HG03460 (cell line): ENCODE results near the gene TBXAS1.
A peak's percentile ranks its signal among the peaks of the same experiment; 100 is the strongest.

Experiments used
- ATAC-seq: cut with Tn5 transposase; IDR thresholded peaks from one replicate; pipeline ENCODE4 v1.9.1; 2021; ENCODE audit not compliant: unreplicated experiment

Gene TBXAS1

DNA sequence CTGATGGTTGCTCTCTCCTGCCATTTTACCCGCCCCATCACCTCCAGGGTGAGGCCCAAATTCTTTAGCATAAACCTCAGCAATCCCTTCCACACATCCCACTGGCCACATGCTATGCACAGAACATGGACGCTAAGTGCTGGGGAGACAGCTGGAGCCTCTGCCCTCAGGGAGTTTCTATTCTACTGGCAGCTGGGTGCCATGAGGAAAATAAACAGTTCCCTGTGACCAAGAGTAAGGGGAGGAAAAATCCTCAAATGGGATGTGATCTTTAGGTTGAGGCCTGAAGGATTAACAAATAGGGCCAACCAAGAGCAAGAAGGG, 232.5 kb downstream of the TBXAS1 start:
- no peak for ATAC-seq

DNA sequence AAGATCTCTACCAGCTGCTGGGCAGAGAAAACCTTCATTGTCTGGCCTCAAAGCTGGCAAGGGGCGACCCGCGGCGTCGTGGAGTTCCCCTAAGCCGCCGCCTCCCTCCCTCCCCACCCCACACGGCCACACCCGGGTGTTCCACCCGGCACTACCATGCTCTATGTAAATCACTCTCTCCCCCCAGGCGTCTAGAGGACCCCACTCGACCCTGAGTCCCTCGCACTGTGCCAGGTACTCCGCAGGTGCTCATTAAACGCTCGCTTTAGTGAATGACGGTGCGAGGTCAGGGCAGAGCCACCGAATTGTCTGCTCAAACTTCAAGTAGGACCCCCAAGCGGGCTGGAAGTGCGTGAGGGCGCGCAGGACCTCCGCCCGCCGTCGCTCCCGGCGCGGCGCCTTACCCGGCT, 233.1 kb downstream of the TBXAS1 start:
- peak; percentile 31 for ATAC-seq

DNA sequence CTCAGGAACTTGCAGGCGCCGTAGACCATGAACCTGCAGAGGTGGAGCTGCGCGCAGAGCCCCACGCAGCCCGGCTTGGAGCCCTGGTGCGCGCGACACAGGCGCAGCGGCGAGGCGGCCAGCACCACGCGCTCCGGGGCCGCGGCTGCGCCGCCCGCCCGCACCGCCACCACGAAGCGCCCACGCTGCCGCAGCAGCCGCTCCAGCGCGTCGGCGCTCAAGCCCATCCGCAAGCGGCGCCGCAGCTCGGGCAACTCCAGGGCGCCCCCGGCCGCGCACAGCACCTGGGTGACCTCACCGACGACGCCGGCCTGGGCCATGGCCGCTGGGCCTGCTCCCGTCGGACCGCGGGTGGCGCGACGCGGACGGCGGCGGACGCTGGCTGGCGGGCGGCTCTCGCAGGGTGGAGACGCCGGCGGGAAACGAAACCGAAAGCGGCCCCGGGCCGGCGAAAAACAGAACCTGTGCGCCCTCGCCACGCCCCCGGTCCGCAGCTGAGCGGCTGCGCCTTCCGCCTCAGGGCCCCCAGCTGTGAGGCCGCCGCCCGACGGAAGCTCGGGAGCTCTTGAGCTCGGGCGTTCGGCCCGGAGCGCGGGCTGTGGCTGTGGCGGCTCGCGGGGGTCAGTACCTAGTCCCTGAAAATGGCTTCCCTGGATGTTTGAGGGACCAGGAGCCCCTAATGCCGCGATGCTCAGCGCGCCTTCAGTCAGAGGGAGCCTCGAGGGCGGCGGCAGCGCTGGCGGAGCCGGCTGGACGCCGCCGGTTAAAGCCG, 233.7 kb downstream of the TBXAS1 start, which contains the start of gene PARP12:
TSS of gene PARP12 (minus strand) at position 424 of the 772 bp plus-strand sequence. CDS start at position 320, 104 bp downstream.
- ATAC-seq = peak; percentile 84

DNA sequence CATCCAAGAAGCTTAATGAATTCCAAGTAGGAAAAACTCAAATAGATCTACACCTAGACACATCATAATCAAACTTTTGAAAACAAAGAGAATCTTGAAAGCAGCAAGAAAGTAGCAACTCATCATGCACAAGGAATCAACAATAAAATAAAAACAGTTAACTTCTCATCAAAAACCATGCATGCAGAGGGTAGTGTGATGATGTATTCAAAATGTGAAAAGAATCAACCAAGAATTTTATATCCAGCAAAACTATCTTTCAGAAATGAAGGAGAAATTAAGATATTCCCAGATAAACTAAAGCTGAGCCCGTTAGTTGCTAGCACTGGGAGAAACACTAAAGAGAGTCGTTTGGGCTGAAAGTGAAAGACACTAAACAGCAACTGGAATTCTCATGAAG, 238.0 kb downstream of the TBXAS1 start:
- ATAC-seq = no peak

DNA sequence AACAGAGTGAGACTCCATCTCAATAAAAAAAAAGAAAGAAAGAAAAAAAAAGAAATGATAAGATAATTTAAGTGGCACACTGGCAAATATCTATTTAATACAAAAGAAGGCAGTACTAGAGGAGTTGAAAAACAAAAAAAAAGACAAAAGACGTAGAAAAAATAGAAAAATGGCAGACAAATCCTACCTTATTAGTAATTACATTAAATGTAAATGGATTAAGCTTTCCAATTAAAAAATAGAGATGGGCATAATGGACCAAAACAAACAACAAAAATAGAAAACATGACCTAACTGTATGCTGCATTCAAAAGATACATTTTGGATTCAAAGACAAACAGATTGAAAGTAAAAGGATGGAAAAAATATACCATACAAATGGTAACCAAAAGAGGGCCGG, 239.0 kb downstream of the TBXAS1 start:
- no peak for ATAC-seq

DNA sequence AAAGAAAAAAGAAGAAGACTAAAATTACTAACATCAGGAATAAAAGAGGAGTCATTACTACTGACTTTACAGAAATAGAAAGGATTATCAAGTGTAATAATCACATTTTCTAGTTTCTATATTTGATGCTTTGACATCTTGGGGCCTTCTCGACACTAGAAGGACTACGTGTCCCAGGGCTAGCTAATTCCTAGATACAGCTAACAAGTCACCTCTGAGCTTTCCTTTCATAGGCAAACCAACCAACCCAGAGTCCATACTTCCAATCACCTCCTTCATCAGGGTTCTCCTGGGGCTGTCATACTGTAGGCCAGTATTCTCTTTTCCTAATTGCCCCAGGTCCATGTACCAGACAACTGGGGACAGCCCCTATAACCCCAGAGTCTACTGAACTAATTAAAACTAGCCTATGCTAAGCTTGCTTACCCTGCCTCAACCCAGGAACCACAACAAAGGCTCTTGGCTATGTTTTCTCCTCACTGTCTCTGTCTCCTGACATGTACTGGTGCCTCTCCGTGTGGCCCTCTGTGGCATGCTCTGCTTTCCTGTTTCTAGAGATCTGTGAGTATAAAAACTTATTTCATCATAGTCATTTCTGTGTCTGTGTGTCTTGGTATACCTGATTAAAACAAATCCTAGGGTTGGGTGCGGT, 240.4 kb downstream of the TBXAS1 start:
- no peak for ATAC-seq
